Endothelial cell of umbilical vein (primary cell): ENCODE data around the gene PRKCD. TPM values are rescaled to one million over a fixed set of nuclear protein-coding genes. Genes with fewer than 3 reads are reported as not detected.

Source experiments
- BruUV-seq: library from RNA; stranded (reverse); fragments of 400-500 nt; replicated peaks from 2 replicates; lab custom pipeline; 2021; lab: Mats Ljungman, UMichigan
- CTCF ChIA-PET: fragments of 300-600, 350-600 bp; sonication (Branson Sonifier 250); formaldehyde crosslinking; loops from one replicate; lab custom pipeline; 2021; ENCODE audit warnings: antibody characterized with exemption, inconsistent platforms; lab: Charles Lee
- POLR2A ChIA-PET: fragments of 300-600, 350-600 bp; sonication (Branson Sonifier 250); formaldehyde crosslinking; loops from one replicate; lab custom pipeline; 2021; ENCODE audit warnings: antibody characterized with exemption, inconsistent platforms; lab: Charles Lee
- DNase-seq: peaks from one replicate; pipeline ENCODE4 v3.0.0-alpha.2; 2011; ENCODE audit warnings: low read depth, low spot score
- FAIRE-seq: peaks from 2 replicates; lab custom pipeline; 2011; peaks lifted over from hg19 to GRCh38; lab: Jason Lieb, UNC
- H2AFZ ChIP-seq: 2 replicates; pipeline ENCODE4 v1.6.0; 2012; ENCODE audit warnings: low read depth, low read length, control low read depth, inconsistent platforms
- H3K27ac ChIP-seq: 2 replicates; pipeline ENCODE4 v1.5.1; 2011; ENCODE audit warnings: low read depth, mild to moderate bottlenecking, control low read depth, low read length, moderate library complexity; ENCODE audit not compliant: insufficient read depth
- H3K27me3 ChIP-seq, 2 experiments: 2 replicates each; pipeline versions ENCODE4 v1.6.0 to v1.6.1; 2011; ENCODE audit warnings: low read length in 2 of 2, mixed read lengths in 1 of 2; ENCODE audit not compliant: control insufficient read depth in 2 of 2, insufficient read depth in 2 of 2
- H3K36me3 ChIP-seq, 2 experiments: 2 replicates in 1 of 2; 3 replicates in 1 of 2; pipeline ENCODE4 v1.5.1; 2011; ENCODE audit warnings: low read length in 2 of 2, mild to moderate bottlenecking in 1 of 2, moderate library complexity in 1 of 2; ENCODE audit not compliant: control insufficient read depth in 2 of 2, insufficient read depth in 2 of 2; ENCODE audit errors: extremely low read depth in 1 of 2
- H3K4me1 ChIP-seq: 3 replicates; pipeline ENCODE4 v1.5.1; 2011; ENCODE audit warnings: mild to moderate bottlenecking, low read length; ENCODE audit not compliant: control insufficient read depth, insufficient read depth; ENCODE audit errors: extremely low read depth
- H3K4me2 ChIP-seq: 2 replicates; pipeline ENCODE4 v1.6.1; 2011; ENCODE audit warnings: low read length, control low read depth, mixed read lengths; ENCODE audit not compliant: insufficient read depth
- H3K4me3 ChIP-seq, 3 experiments: fragments of 200-600 bp in 1 of 3; sonication (generic), shearing (Covaris generic) in 1 of 3; replicated peaks in 1 of 3; 2 replicates each; pipeline ENCODE4 v1.5.1; 2011 to 2016; ENCODE audit warnings: control low read depth in 3 of 3, low read length in 3 of 3, mild to moderate bottlenecking in 2 of 3, inconsistent platforms in 1 of 3, low read depth in 1 of 3, moderate library complexity in 1 of 3; ENCODE audit not compliant: insufficient read depth in 1 of 3
- H3K79me2 ChIP-seq: 2 replicates; pipeline ENCODE4 v1.6.0; 2012; ENCODE audit warnings: low read length, inconsistent platforms; ENCODE audit not compliant: control insufficient read depth, insufficient read depth
- H3K9ac ChIP-seq: replicated peaks from 2 replicates; pipeline ENCODE3; 2011; ENCODE audit warnings: low read length, control low read depth; ENCODE audit not compliant: insufficient read depth; ENCODE audit errors: extremely low read depth
- H3K9me1 ChIP-seq: replicated peaks from 3 replicates; pipeline ENCODE4 v1.6.0; 2011; ENCODE audit warnings: mild to moderate bottlenecking, low read length; ENCODE audit not compliant: control insufficient read depth, insufficient read depth; ENCODE audit errors: extremely low read depth
- H3K9me3 ChIP-seq: replicated peaks from 2 replicates; pipeline ENCODE4 v1.5.1; 2012; ENCODE audit warnings: low read length, inconsistent platforms; ENCODE audit not compliant: control insufficient read depth, insufficient read depth
- H4K20me1 ChIP-seq: replicated peaks from 2 replicates; pipeline ENCODE3; 2011; ENCODE audit warnings: mild to moderate bottlenecking, low read length; ENCODE audit not compliant: control insufficient read depth, insufficient read depth; ENCODE audit errors: extremely low read depth
- CTCF ChIP-seq, 2 donors: IDR thresholded peaks; 1 replicate in 1 of 2; 2 replicates in 1 of 2; pipeline ENCODE4 v1.5.1; 2011; ENCODE audit warnings: low read length in 2 of 2, mild to moderate bottlenecking in 2 of 2, moderate library complexity in 2 of 2, control low read depth in 1 of 2, inconsistent platforms in 1 of 2, low read depth in 1 of 2; ENCODE audit not compliant: insufficient read depth in 1 of 2; ENCODE audit errors: extremely low read depth in 1 of 2
- EZH2 ChIP-seq: IDR thresholded peaks from 2 replicates; pipeline ENCODE4 v1.6.1; 2012; ENCODE audit warnings: borderline replicate concordance, low read depth, mild to moderate bottlenecking, moderate library complexity, low read length, inconsistent platforms; ENCODE audit not compliant: severe bottlenecking
- FOS ChIP-seq: IDR thresholded peaks from 2 replicates; pipeline ENCODE4 v1.6.1; 2011; ENCODE audit warnings: mild to moderate bottlenecking, low read length, moderate library complexity, borderline replicate concordance; ENCODE audit not compliant: insufficient read depth
- GATA2 ChIP-seq: IDR thresholded peaks from 2 replicates; pipeline ENCODE4 v1.7.0; 2011; ENCODE audit warnings: low read depth, mild to moderate bottlenecking, moderate library complexity, mixed read lengths, low read length; ENCODE audit not compliant: insufficient read length, insufficient read depth
- JUN ChIP-seq: IDR thresholded peaks from 2 replicates; pipeline ENCODE4 v1.6.1; 2011; ENCODE audit warnings: borderline replicate concordance, low read depth; ENCODE audit not compliant: insufficient read length, insufficient read depth
- MAX ChIP-seq: IDR thresholded peaks from 2 replicates; pipeline ENCODE4 v1.6.1; 2011; ENCODE audit not compliant: insufficient read depth, insufficient read length
- MYC ChIP-seq: IDR thresholded peaks from one replicate; pipeline ENCODE4 v1.6.1; 2011; ENCODE audit warnings: mild to moderate bottlenecking, low read depth, low read length
- POLR2A ChIP-seq: IDR thresholded peaks from 2 replicates; pipeline ENCODE4 v1.6.1; 2012; ENCODE audit warnings: low read depth, mild to moderate bottlenecking, control low read depth, low read length
- POLR2AphosphoS5 ChIP-seq: IDR thresholded peaks from 2 replicates; pipeline ENCODE4 v1.6.1; 2012; ENCODE audit warnings: low read depth, mild to moderate bottlenecking, control low read depth, low read length, moderate library complexity; ENCODE audit not compliant: insufficient read depth
- dilution Hi-C: fragments of 300-500 bp; cut with MboI; formaldehyde crosslinking; loops from one replicate; pipeline ENCODE4 v1.15.0; 2019; ENCODE audit warnings: low sequenced_read_pairs; ENCODE audit not compliant: extremely low pct_ligation_motif_present
- intact Hi-C: fragments of 100-400 bp; cut with micrococcal nuclease; formaldehyde crosslinking; loops from one replicate; pipeline ENCODE4 v1.10.0; 2022
- polyA plus RNA-seq, 4 experiments: library from polyadenylated mRNA; depleted of rRNA in 3 of 4; stranded (reverse) in 3 of 4; unstranded in 1 of 4; fragments of >200 nt; gene quantifications; 2 replicates each; pipeline versions ENCODE4 v1.2.1 to v1.2.3, GENCODE V29; 2011 to 2012; ENCODE audit warnings: missing spikeins in 1 of 4
- total RNA-seq: library from RNA; stranded (reverse); gene quantifications from 2 replicates; pipeline ENCODE4 v1.2.3, GENCODE V29; 2021

Gene PRKCD
- total and polyA plus RNA-seq, 2 donors (not counting 3 experiments of a cell fraction or from before 2014, with no cell fraction given), result 15.5 to 19.0 TPM

GRCh38 chr3:53225181-53225580 lies 64.2 kb downstream of the PRKCD start:
- no peaks in the 10 kb centered on the region for H3K27me3 ChIP-seq
- H3K9ac ChIP-seq, result no peak overlapping the region
- no peak overlapping the region for H3K4me3 ChIP-seq
- no peak for DNase-seq
- peaks cover 51 to 62% of the 10 kb centered on the region in 2 experiments for H3K36me3 ChIP-seq
- POLR2A ChIA-PET, result no interaction called here
- intact Hi-C loops, result no loop called here
- no TSS peak for BruUV-seq
- H3K79me2 ChIP-seq, result peaks cover 2% of the 10 kb centered on the region
- FAIRE-seq, result no peak
- CTCF ChIA-PET, result interaction anchor here (0.9 kb wide), 1 partner anchor 111 kb away, joined by 4 read pairs; no protein-coding TSS in a partner anchor
- H3K27ac ChIP-seq, result no peak overlapping the region
- no peaks in the 10 kb centered on the region for H3K4me1 ChIP-seq
- H3K4me2 ChIP-seq, result no peak overlapping the region
- dilution Hi-C loops, result no loop called here
- no peak overlapping the region for H2AFZ ChIP-seq
- TF ChIP-seq FOS, result no peak
- no peak for TF ChIP-seq MYC
- TF ChIP-seq MAX, result no peak
- H4K20me1 ChIP-seq, result no peaks in the 10 kb centered on the region
- no peaks in the 10 kb centered on the region for H3K9me3 ChIP-seq
- no peaks in the 10 kb centered on the region for H3K9me1 ChIP-seq

- Histone ChIP-seq H3K9ac (no peak overlapping the region), H3K4me1 (no peaks in the 10 kb centered on the region), H3K9me1 (no peaks in the 10 kb centered on the region), H4K20me1 (no peaks in the 10 kb centered on the region), H3K36me3 (peaks cover 53 to 65% of the 10 kb centered on the region in 2 experiments), H3K4me2 (no peak overlapping the region), H3K79me2 (peaks cover 2% of the 10 kb centered on the region), H3K4me3 (no peak overlapping the region), H3K27me3 (no peaks in the 10 kb centered on the region), H3K9me3 (no peaks in the 10 kb centered on the region), H2AFZ (no peak overlapping the region), H3K27ac (no peak overlapping the region)
- no TSS peak for BruUV-seq
- CTCF ChIA-PET, result interaction anchor here (0.9 kb wide), 1 partner anchor 111 kb away, joined by 4 read pairs; no protein-coding TSS in a partner anchor
- POLR2A ChIA-PET, result no interaction called here
- no peak for DNase-seq
- no peak for FAIRE-seq
- TF ChIP-seq POLR2A, result no peak
- TF ChIP-seq JUN, result no peak
- TF ChIP-seq MYC, result no peak
- no peak for TF ChIP-seq EZH2
- TF ChIP-seq GATA2, result no peak
- TF ChIP-seq FOS, result no peak
- no peak for TF ChIP-seq POLR2AphosphoS5
- no peak for TF ChIP-seq CTCF (IDR thresholded peaks at IDR 0.05; ENCODE audit: extremely low read depth in 1 of 2, insufficient read depth in 1 of 2, low read depth in 1 of 2, low read length in 2 of 2)
- intact Hi-C loops, result no loop called here
- dilution Hi-C loops, result no loop called here
Measured at GRCh38 chr3:53225651-53226050, 64.6 kb downstream of the PRKCD start.
